Stimulated activated CD4-positive, alpha-beta T cell treated with anti-CD3 and anti-CD28 coated beads, Interleukin-1b, Interleukin-23, amount 100 ng/mL, for 48 hours (primary cell): ENCODE data around the gene IMMP2L.
"Not testable (repeated sequence)": the region's sequence is repeated elsewhere in the genome, so short reads cannot be mapped to it uniquely, and the experiment has no call there.

Experiments used
- DNase-seq: peaks from one replicate; pipeline ENCODE4 v3.0.0-alpha.2; 2020

IMMP2L gene

GRCh38 chr7:111501799-111502198, 60.5 kb downstream of the IMMP2L start:
- DNase-seq = not testable (repeated sequence)

DNA sequence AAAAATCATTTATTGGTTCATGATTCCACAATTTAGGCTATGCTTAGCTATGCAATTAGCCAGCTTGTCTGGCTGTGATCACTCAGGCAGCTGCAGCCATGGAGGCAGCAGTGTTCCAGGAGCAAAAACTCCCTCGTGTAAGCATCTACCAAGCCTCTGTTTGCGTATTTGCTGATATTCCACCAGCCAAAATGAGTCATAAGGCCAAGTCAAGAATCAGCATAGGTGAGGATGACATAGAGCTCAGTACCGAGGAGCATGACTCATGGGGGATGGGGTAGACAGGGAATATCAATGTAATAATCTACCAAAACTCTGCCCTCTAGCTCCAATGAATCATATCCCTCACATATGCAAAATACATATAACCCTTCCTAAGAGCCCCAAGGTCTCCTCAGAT, 63.3 kb downstream of the IMMP2L start:
- DNase-seq = peak; percentile 22

GRCh38 chr7:111498391-111499007, 63.8 kb downstream of the IMMP2L start:
- no peak for DNase-seq

DNA sequence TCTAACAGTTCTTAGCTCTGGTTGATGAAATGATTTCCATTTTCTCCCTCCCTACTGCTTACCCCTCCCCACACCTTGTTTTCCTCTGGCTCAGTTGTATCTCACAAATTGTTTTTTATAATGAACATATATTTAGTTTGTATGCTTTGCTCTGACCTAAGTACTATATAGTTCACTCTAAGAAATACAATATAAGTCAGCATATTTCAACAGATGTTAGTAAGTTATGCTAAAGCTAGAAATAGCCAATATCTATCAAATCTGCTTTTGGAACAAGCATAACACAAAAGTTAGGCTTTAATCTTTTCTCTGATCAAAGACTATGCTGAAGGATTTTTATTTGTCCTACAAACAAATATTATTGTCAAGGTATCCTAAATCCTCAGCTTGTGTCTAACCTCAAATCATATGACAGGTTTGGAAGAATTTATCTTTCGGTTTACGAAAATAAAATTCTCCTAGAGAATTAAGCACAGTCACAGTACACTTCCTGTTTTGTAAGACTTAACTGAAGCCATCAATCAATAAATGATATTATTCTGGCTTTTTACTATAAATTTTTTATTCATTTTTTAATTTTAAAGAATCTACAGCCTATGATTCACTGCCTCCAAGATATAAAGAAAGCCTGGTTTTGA, 67.0 kb downstream of the IMMP2L start:
- DNase-seq = no peak

DNA sequence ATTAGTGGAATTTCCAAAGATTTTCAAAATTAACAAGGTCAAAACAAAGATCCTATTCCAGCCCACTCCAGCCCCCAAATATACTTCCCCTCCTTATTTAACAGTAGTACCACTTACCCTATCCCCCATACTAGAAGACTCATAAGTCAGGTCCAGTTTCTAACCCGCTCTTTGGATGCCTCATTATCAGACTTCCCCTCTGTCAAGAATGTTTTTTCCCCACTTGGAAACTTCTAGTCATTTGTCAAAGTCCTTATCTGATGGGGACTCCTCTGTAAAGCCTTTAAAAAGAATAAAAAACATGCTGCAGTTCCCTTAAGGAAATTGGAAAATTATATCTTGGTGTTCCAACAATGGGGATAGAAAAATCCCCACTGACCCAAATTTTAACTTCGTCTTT, 70.1 kb downstream of the IMMP2L start:
- DNase-seq = no peak

DNA sequence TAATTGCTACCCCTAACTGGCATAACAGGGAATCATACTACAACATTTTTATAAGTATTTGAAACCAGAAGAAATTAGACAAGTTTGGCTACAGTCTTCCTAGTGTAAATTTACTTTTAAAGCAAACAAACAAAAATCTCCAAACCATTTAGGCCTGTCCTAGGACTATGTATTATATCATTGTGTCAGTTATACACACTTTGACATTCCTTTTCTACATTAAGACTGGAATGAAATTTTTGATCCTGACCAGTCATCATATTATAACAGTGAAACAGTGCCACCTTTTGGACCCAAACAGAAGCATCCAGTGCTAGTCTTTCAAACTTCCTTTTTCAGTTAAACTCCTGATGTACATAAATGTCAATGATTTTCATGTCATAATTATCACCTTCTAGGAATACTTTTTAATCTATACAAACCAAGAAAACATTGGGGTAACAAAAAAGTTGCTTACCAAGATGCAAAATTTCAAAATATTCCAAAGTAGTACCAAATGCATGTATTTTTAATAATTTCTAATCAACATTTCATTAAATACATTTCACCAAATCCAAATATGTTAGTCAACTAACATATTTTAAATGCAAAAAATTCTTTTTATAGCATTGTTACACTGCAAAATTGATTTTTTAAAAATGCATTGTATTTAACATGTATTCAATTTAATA, 75.7 kb downstream of the IMMP2L start:
- DNase-seq = no peak

GRCh38 chr7:111485701-111486380, 76.5 kb downstream of the IMMP2L start:
- no peak for DNase-seq

GRCh38 chr7:111483078-111483477, 79.2 kb downstream of the IMMP2L start:
- no peak for DNase-seq

DNA sequence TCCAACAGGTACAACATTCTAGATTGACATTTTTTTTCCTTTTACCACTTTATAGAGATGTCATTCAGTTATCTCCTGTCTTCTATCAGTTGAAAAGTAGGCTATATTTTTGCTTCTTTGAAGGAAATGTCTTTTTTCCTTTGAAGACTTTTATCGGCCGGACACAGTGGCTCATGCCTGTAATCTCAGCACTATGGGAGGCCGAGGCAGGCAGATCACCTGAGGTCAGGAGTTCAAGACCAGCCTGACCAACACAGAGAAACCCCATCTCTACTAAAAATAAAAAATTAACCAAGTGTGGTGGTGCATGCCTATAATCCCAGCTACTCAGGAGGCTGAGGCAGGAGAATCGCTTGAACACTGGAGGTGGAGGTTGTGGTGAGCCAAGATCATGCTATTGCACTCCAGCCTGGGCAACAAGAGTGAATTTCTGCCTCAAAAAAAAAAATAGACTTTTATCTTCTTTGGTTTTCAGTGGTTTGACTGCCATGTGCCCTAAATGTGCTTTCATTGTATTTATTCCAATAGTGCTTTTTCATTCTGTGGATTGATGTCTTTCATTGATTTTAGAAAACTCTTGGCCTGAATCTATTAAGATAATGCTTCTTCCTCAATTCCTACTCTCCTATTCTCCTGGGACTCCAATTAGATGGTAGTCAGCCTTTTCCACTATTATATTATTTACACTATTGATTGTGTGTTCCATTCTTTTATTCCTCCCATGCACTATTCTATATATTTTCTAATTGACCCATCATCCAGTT, 84.6 kb downstream of the IMMP2L start:
- DNase-seq = no peak

DNA sequence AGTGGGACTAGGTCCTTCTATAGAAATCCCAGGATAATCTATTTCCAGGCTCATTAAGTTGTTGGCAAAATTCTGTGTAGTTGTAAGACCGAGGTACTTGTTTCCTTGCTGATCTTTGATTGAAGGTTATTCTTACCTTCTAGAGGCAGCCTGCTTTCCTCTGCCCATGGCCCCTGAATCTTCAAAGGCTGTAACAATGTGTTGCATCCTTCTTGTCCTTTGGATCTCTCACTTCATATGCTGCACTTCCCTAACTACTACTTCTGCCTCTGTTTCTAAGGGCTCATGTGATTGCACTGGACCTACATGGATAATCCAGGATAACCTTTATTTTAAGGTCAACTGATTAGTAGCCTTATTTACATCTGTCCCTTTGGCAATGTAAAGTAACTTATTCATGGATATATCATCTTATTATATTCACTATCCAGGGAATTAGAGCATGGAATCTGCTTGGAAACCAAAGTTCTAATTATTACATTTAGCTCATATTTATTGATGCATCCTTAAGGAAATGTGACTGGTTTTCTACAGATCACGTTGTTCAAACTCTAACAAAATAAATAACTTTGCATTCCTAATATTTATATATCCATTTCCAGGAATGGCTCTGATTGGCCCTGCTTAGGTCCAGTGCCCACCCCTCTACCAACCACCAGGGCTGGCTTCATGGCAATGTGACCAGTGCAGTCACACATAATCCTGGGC, 85.6 kb downstream of the IMMP2L start:
- DNase-seq = no peak

DNA sequence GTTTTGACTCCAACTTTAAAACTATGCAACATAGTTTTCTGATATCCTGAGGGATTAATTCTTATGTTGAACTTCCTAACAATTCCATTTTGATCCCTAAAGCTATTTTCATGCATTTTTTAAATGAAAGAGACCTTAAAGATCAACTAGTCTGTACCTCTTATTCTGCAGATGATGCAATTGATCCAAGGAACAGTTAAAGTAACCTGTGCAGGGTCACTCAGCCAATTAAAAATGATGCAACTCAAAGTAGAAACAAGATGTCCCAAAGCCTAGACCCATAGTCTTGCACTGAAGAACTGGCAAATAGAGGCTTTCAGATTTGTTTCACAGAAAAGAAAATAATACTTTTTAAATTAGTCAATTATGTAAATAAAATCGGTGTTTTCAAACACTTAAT, 86.3 kb downstream of the IMMP2L start:
- no peak for DNase-seq

- DNase-seq = no peak
Measured at GRCh38 chr7:111475419-111475748, 86.9 kb downstream of the IMMP2L start.

DNA sequence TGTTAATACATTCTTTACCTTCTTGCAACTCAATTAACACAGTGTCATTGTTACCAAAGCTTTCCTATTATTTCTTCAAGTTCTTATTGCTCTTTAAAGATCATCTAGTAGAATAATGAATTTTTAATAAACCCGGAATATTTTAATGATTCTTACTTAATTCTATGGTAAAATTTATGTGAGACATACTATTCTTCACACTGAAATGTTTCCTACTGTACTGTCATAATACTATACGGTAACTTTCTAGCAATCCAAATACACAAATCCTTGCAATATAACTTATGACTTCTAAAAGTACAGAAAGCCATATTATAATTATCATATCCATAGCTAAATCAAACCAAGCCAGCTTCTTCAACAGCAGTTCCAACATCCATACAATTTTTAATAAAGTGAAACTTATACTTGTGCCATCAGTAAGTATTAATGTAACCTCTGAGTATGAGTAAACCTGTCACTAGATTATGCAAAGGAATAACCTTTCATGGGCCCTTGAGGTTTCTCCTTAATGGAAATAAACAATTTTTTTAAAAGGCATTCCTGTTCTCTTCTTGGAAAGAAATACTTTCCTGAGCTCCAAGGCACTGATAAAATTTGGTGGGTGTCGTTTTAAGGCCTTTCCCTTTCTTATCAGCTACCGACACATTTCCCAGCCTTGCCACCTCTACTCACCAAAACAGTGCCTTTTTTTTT, 87.4 kb downstream of the IMMP2L start:
- no peak for DNase-seq

DNA sequence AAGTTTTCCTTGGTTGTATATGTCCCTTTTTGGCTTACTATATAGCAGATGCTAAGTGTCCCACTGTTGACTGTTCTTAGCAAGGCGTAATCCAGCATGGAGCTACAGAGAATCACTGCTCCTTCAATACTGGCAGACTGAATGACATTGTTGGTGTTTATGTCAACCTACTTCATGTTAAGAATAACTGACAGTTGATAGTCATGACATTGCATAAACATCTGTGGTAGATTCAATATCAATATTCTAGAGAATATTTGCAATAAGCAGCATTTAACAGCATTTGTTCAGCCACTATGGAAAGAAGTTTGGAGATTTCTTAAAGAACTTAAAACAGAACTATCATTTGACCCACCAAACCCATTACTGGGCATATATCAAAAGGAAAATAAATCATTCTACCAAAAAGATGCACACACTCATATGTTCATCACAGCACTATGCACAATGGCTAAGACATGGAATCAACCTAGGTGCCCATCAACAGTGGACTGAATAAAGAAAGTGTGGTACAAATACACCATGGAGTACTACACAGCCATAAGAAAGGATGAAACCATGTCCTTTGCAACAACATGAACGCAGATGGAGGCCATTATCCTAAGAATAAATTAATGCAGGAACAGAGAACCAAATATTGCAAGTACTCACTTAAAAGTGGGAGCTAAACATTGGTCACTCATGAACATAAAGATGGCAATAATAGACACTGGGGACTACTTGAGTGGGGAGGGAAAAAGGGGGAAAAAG, 88.7 kb downstream of the IMMP2L start:
- DNase-seq = no peak

- DNase-seq = no peak
Measured at GRCh38 chr7:111470998-111471397, 91.3 kb downstream of the IMMP2L start.

DNA sequence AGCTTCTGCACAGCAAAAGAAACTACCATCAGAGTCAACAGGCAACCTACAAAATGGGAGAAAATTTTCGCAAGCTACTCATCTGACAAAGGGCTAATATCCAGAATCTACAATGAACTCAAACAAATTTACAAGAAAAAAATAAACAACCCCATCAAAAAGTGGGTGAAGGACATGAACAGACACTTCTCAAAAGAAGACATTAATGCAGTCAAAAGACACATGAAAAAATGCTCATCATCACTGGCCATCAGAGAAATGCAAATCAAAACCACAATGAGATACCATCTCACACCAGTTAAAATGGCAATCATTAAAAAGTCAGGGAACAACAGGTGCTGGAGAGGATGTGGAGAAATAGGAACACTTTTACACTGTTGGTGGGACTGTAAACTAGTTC, 92.4 kb downstream of the IMMP2L start:
- DNase-seq = not testable (repeated sequence)

DNA sequence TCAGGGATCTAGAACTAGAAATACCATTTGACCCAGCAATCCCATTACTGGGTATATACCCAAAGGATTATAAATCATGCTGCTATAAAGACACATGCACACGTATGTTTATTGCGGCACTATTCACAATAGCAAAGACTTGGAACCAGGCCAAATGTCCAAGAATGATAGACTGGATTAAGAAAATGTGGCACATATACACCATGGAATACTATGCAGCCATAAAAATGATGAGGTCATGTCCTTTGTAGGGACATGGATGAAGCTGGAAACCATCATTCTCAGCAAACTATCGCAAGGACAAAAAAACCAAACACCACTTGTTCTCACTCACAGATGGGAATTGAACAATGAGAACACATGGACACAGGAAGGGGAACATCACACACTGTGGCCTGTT, 96.5 kb downstream of the IMMP2L start:
- DNase-seq = not testable (repeated sequence)

- DNase-seq = no peak
Measured at GRCh38 chr7:111460695-111461094, 101.6 kb downstream of the IMMP2L start.

DNA sequence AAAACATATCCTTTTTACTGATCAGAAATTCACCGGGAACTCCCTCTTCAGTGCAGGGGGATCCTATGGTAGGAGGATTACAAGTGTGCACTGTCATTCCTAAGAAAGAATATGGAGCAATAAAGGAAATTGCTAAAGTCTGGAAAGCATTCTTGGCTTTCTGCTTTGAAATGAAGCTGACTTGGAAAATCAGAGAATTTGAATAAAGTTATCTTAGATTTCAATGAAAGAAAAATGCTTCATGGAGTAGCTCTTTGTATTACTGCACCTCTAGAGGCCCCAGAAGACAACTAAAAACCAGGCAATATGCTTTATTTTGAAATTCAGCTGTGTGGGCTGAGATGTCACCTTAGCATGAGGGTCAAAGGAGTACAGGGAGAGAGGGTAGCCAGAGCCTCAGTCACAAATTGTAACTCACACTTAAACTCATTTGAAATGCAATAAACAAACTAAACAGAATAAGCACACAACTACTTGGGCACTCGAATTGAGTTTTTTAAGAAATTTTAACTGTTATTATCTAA, 102.5 kb downstream of the IMMP2L start:
- DNase-seq = no peak

DNA sequence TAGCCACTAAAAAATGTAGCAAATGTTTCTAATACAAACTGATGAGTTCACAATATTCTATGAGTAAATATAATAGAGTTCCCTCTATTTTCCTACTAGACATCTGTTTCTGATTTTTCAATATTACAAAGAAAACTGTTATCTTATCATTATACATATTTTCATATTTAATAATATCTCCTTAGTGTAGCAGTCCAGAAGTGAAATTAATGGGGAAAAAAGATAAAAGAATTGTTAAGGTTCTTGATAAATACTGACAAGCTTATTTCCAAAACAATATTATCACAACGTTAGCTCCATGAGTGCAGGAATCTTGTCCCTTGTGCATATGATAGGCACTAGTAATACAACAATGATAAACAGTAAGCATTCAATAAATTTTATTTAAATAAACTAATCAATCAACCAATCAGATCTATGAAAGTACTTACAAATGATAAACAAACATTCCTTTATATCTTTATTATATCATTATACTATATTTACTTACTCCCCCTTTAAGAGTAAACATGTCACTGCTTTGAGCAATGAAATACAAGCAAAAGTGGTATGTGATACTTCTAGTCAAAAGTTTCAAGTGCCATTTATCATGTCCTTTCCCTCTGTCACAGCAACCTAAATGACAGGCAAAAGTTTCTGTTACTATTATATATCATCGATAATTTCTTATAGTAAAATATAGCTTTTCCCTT, 103.1 kb downstream of the IMMP2L start:
- no peak for DNase-seq
